NCI-H1436 (cell line): ENCODE data around the gene NABP1.

ENCODE experiments used
- DNase-seq: peaks from one replicate; lab custom pipeline; 2025; lab: John Stamatoyannopoulos, UW

The NABP1 gene

DNA sequence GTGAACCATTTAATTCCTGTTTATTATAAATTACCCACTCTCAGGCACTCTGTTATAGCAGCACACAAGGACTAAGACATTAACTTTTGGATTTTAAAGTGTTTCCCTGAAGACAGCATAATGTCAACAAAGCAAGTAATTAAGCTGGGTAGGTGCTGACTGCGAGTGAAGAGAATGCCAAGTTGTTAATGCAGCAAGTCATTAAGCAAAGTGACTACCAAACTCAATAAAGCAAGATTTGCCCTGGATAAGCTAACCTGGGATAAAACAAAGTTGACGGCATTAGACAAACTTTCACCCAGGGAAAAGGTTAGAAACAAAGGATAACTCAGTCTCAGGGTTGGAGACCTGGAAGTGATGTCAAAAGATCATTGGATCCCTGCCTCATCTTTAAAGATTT lies 28.4 kb upstream of the NABP1 start:
- no peak for DNase-seq

DNA sequence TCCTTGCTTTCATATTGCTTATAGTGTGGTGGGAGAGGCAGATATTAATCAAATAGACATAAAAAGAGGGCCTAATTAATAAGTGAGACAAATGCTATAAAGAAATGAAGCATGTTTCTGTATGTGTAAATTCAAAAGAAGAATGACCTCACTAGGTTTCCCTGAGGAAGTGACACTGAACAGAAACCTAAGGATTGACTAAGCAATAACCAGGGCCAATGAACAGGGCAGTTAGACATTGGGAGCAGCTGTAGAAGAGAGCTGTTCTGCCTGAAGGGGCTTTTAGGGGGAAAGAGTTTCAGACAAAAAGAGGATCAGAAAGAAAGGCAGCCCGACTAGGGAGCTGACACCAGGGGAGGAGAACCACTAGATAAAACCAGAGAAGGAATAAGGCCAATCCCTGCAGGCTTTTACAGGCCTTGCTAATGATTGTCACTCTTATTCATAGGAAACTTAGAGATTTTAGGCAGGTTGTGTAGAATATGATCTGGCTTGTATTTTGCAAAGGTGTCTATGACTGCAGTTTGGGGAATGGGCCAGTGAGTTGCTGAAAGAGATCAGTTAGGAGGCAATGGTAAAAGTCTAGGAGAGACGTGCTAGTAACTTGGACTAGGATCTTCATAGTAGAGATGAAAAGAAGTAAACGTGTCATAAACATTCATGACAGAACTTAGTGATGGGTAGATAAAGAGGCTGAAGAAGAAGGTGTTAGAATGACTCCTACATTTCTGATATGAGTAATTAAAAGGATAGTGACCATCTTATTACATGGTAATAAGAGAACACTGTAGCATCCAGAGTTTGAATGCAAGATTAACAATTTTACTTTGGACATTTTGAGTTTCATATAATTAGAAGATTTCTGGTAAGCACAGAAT lies 26.8 kb upstream of the NABP1 start:
- DNase-seq, result no peak

DNA sequence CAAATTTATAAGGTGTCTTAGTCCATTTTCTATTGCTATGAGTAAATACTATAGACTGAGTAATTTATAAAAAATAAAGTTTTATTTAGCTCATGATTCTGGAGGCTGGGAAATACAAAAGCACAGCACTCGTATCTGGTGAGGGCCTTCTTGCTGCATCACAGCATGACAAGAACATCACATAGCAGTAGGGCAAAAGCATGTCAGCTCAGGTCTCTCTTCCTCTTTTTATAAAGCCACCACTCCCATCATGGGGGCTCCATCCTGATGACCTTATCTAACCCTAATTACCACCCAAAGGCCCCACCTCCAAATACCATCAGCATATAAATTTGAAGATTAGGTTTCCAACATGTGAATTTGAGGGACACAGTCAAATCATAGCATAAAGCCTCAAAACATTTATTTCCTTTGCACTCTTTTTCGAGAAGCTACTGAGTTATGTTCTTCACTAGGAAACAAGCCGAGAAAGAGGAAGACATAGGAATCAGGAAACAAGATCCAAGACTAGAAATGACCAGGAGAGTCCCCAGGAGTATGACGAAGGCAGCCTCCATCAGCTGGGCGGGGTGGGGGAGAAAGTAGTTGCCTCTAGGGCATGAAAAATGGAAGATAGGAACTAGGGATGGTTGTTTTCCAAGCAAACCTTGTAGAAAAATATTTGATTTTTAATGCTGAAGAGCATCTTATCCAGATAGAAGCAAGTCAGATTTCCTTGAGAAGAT lies 24.1 kb upstream of the NABP1 start:
- no peak for DNase-seq

DNA sequence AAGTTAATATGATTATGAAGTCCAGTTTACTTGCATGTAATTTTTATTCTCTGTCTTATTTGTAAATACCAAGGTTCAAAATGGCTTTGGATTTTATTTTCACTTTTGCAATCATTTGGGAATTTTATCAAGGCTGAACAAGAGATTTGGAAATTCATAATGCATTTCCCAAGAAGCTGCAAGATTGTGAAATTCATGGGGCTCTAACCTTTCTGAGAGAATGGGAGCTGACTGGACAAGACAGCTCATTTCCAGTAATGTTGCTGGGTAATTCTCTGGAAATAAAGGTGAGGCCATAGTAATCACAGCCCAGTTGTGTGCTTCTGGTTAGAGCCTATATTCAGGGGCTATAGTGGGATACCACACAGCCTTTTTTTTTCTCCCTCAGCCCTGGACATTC lies 21.5 kb upstream of the NABP1 start:
- no peak for DNase-seq

DNA sequence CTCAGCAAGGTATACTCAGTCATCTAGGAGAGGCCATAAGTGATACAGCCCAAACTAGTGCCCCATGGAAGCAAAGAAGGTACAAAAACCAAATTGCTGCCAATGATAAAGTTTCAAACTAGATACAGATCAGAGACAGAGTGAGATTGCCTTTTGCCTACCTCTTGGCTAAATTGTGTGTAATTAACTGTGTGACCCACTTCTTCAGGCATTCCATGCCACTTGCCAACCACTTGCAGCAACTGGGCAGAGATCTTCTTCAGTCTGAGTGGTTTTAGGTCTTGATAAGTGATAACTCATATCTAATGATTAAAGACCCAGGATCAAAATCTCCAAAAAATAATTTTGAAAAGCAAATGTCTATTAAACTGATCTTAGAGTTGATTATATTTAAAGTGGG lies 21.1 kb upstream of the NABP1 start:
- no peak for DNase-seq

DNA sequence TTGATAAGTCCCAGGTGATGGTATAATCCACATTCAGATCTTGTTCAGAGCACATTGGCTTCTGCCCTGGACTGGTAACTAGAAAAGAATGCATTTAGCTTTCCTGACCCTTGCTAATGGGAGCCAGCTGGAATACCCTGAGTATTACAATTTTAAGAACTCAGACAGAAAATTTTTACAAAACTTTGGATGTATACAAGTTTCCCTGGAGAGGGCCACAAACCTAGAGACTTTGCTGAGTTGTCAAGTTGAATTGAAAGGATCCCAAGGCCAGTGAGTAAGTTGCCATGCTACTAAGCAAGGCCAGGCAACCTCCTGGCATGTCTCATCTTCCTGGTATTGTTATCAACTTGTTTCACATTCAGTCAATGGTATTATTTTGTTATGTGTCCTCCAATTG lies 20.0 kb upstream of the NABP1 start:
- DNase-seq, result no peak

DNA sequence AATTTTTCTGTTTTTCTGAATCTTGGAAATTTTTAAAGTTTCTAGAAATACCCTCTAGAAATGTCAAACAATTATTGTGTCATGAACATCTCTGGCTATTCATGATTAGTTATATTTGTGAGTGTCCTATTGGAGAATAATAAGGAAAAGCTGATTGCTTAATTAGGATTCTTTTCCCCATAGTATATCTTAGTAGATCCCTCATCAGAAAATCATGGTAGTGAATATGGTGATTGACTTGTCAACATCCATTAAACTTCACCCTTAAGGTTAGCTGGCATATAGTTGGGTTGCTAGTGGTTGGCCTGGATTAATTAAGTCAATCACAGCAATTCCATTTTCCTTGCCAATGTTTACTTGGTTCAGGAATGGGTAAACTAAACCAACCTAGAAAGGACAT lies 18.7 kb upstream of the NABP1 start:
- no peak for DNase-seq

DNA sequence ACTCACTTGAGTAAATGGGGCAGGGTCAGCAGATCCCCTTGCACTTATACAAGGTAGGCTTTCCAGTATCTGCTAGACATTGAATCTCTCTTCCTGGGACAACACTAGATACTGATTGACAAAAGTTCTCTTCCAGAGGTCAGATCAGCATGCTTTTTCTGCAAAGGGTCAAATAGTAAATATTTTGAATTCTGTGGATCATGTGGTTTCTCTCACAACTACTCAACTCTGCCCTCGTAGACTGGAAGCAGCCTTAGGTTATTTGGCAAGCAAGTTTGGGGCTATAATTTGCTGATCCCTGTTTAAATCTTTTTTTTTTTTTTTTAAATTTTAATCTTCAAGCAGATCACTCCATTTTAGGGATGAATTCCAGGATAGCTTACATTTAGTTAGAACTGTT lies 17.4 kb upstream of the NABP1 start:
- DNase-seq, result no peak

DNA sequence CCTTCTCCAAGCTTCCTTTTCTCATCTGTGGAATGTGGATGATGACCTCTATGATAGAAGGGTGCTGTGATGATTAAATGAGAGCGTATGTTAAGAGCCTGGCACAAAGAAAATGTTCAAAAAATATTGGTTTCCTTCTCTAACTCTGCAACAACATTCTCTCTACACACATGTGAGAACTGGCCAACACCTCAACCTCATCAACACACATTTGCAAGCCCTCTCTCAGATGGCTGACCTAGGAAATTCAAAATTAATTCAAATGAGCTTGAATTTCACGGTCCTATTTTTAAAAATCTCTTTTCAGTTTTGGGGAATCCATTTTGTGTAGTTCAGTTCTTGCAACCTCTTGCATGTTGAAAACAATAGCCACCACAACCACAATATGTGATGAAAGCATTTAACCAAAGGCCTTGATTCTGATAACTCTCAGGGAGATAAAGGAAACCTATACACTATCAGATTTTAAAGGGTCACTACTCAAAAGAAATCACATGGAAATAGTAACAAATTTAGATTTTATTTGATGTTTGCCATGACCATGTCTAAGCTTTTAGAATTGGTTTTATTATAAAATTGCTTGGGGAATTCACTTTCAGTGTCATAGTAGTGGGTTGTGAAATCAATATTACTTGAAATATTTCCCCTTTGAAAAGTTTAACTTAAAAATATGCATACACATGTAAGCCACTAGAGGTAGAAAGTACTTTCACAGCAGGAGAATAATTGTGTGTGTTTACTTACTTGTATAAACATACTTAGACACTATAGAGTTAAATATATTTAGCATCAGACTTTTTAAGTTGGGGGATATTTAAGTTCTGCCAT lies 16.6 kb upstream of the NABP1 start:
- no peak for DNase-seq

DNA sequence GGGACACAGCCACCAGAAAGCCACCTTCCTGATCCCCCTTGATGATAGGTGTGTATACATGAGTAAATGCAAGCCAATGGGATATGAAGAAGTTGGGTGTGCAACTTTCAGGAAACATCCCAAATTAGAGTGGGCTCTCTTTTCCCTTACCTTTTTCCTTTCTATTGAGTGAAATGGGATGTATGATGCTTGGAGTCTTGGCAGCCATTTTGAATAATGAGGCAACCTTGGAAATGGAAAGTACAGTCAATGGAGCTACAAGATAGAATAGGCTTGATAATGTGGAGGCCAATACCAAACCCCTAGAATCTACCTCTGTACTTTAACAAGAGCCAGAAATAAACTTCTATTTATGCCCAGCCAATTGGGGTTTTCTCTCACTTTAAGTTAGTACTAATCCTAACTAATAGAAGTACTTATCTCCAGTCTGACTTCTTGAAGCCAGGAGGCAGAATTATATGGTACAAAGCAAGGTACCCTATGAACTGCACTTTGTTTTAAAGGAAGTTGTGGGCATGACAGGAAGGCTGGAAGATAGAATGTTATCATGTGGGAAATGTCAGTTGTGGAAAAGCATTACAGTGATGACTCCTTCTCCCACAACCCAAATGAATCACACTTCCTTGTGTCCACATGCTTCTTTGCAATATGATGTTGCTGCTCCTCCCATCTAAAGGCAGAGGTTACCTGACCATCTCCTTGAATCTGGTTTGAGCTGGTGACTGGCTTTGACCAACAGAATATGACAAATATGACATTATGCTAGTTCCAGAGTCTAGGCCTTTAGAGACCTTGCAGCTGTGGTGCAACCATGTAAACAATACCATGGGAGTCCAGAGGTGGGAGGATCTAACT lies 12.9 kb upstream of the NABP1 start:
- no peak for DNase-seq

DNA sequence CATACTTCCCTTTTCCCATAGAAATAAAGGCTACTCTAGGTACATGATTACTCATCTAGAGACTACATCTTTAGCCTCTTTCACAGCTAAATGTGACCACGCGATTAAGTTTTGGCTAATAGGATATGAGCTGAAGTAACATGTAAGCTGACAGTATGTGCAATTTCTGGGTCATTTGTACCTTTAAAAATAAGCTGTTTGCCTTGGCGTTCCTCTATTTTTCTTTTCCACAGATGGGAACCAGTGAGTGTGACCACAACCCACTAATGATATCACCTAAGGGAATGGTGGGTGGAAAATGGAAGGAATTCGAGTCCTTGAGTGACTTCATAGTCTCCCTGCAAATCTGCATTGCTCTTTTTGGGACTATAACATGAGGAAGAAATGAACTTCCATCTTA lies 11.7 kb upstream of the NABP1 start:
- DNase-seq, result no peak

DNA sequence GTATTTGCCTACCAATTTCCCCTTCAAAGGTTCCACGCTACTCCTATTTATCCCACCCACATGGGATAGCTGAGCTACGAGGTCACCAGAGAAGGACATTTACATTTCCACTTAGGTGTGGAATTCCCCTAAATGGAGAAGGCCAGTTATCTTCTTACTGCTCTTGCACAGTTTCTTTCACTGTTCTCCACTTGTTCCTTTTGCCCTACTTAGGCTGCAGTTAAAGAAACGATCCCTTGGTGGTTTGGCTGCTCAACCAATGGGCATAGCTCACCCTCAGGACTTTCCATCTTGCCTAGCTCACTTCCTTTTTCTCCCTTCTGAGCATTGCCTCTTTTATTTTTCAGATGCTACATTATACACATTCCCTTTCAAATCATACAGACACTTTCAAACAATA lies 11.2 kb upstream of the NABP1 start:
- DNase-seq, result no peak

DNA sequence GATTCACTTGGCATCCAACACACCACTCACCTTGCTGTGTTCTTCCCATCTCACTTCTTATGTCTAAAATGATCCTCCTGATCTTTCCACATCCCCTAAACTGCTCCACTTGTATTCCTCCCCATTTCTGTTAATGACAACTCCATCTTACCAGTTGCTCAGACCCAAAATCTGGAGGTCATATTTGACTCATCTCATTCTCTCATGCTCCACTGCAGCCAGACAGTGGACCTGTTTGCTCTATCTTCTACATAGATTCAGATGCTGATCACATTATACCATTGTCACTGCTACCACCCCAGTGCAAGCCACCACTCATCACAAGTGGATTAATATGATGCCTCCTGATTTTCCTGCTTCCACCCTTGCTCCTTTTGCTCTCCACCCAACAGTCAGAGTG lies 7.9 kb upstream of the NABP1 start:
- no peak for DNase-seq

DNA sequence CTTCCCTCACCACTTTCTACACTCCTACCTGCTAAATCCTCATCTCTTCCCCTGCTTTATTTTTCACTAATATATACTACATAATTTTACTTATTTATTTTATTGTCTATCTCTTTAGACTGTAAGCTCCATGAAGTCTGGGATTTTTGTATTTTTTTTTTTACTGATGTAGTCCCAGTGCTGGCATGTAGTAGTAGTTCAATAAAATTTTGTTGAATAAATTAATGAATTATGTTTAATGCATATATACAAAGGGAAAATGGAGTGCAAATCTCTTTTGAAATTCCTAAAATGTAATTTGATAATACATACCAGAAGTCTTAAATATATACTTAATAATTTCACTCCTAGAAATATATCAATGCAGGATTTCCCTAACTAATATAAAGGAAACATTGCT lies 7.1 kb upstream of the NABP1 start:
- DNase-seq, result no peak

DNA sequence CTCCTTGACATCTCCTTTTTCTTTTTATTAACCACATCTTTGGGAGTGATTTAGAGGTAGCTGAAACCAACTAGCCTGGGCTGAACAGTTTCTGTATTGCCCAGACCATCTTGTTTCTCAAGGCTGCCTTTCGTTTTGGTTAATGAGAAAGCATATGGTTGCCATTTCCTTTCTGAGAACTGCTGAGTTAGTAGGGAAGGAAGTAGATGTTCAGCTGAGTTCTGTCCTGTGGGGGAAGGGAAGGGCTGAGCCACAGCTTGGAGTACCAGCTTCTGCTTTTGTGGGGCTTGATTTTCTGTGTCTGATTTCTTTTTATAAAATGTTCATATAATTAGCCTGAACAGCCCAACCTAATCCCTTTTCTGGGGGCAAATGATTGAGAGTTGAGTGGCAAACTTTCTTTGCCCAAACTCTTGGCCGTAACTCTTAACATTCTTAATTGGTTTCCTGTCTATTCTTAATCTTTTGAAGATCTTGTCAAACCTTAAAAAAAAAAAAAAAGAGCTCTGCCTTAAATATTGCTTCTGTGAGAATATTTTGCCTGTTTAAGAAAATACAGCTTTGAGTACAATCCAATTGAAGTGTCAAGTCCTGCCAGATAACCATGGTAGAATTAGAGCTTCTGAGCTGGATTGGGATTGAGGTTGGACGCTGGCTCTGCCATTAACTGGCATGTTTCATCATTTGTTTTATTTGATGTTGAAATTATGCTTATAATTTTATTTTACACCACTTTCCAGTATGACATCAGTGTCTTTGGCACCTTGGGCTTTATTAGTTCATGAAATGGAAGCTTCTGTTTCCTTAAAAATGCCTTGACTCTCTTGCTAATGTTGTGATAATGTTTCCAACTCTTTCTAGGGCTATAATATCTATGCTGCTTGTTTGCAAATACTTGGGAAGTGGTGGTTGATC lies 1.9 kb upstream of the NABP1 start:
- no peak for DNase-seq

DNA sequence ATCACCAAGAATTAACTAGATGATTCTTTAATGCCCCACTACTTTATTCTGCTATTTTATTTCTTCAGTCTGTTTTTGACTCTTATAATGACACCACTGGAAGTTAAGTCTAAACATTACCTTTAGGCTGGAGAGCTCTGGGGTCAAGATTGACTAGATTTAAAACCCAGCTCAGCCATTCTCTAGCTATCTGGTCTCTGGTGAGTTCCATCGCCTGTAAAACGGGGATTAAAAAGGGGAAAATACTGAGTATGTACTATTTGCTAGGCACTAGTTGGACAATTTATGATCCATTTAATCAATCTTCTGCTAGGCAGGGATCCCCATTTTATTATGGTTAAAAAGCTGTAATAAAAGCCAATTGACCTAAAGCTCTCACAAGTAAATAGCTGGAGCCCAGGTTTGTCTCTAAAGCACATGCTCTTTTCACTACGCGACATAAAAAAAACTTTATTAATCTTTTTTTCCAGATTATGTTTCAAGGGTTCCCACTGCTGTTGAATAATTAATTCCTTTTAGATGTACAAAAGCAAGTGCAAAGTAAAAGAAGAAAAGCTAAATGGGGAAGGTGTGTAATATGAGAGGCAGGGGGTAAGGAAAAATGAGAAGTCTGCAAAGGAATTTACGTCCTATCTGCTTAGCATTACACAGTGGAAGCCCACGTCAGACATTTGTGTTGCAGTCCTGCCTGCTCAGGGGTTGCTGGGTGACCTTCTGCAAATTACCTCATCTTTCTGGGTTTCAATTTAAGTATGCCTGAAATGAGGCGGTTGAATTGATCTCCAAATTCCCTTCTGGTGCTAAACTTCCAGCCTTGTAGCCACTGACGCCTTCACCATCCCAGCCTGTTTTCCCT lies 918 bp upstream of the NABP1 start:
- no peak for DNase-seq

DNA sequence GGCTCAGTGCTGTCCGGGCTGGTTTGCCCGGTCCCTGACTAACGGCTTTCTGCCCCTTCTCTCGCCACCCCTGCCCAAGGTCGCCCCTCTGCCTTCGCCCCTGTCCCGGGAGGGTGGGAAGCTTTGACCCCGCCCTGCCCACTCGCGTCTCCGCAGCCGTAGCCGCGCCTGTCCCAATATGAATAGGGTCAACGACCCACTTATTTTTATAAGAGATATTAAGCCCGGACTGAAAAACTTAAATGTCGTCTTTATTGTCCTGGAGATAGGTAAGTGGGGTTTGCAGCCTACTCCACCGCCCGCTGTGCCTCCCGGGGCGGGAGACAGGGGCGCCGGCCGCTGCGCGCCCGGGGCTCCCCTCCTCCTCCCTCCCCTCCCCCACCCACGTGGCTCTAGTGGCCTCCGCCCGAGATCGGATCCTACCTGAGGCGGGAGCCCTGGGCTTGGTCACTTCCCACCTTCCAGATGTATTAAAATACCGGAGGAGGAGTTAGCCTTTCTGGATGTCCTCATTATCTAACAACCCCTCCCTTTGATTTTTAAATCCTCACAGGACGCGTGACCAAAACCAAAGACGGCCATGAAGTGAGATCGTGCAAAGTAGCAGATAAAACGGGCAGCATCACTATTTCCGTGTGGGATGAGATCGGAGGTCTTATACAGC lies 633 bp downstream of the NABP1 start:
- DNase-seq, result no peak

DNA sequence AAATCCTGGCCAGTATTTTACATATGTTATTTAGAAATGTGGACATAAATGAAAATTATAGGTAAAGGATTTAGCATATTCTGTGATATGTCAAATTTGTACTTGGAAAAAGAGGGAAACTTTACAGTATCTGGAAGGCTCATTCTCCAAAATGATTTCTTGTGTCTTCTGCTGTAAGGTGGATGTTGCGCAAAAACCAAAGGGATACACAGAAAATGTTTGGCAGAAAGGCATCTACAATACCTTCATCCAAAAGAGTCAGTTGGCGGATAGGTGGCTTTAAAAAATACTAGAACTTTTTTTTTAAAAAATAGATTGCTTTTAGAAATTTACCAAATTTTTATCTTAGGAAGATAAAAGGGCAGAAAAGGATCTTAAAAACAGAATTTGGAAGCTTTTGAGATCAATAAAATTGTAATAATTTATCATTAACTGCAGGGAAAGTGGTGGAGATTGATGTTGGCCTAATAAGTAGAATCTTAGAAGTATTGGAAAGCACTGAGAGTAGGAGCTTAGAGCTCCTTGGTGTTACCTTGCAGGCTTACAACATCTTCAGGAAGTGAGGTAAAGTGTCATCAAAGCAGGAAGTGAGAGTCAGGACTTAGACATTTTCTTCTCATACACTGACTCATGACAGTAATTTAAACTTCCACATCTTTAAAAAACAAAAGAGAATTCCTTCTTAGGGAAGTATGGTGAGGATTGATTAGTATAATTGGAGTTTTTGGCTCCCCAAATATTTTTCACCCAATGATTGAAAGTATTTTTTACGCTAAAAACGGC lies 2.1 kb downstream of the NABP1 start:
- no peak for DNase-seq
